AG04449 (cell line): Measurements from ENCODE around the gene MRPL21.

Experiments used
- CTCF ChIA-PET: fragments of 350-600 bp; formaldehyde crosslinking; extraction: SDS; loops from one replicate; lab custom pipeline; 2021; ENCODE audit warnings: antibody characterized with exemption; lab: Yijun Ruan, JAX
- POLR2A ChIA-PET: fragments of 400-600, 350-600 bp; formaldehyde crosslinking; extraction: SDS; loops from one replicate; lab custom pipeline; 2020; ENCODE audit warnings: antibody characterized with exemption, inconsistent platforms; lab: Yijun Ruan, JAX
- DNase-seq: peaks from one replicate; pipeline ENCODE4 v3.0.0-alpha.2; 2010; ENCODE audit warnings: low read depth, low spot score
- H3K4me3 ChIP-seq: 2 replicates; pipeline ENCODE4 v1.5.1; 2011; ENCODE audit warnings: low read depth, mild to moderate bottlenecking, control low read depth, low read length
- CTCF ChIP-seq: IDR thresholded peaks from one replicate; pipeline ENCODE4 v1.5.1; 2011; ENCODE audit warnings: mild to moderate bottlenecking, moderate library complexity, low read length, control low read depth, inconsistent platforms; ENCODE audit not compliant: insufficient read depth; ENCODE audit errors: missing control alignments

The MRPL21 gene

DNA sequence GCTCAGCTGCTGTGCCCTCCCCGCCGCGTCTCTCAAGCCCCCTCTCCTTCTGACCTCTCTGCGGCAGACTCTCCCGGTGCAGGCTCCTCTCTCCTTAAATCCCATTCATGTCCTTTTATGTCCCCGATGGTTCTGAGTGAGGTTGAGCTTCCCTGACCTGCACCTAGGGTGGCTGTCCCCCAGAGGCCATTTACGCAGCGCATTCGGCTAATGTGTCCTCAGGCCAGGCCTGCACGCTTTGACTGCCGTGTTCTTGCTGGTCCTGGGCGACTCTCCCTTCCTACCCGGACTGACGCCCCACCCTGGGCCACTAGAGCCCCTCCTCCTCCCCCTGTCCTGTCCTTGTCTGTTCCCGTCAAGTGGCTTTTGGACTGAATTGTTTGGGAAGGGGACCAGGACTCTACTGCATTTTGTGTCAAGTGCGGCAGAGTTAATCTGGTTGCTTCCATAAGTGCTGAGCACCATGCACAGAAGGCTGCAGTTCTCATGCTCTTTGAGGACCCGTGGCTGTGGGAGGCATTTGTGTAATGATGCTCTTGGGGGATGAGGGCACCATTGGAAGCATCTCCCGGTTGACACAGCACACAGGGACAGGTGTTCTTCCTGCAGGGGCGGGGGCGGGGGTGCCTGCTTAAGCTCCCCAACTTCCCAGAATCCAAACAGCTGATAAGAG is 37.2 kb upstream of the MRPL21 start:
- ChIA-PET POLR2A (no interaction called here), CTCF (interaction anchor here (1.4 kb wide), 1 partner anchor 29 kb away, joined by 3 read pairs; no protein-coding TSS in a partner anchor)
- DNase-seq = no peak
- TF ChIP-seq CTCF = no peak
- no peak overlapping the region for H3K4me3 ChIP-seq

DNA sequence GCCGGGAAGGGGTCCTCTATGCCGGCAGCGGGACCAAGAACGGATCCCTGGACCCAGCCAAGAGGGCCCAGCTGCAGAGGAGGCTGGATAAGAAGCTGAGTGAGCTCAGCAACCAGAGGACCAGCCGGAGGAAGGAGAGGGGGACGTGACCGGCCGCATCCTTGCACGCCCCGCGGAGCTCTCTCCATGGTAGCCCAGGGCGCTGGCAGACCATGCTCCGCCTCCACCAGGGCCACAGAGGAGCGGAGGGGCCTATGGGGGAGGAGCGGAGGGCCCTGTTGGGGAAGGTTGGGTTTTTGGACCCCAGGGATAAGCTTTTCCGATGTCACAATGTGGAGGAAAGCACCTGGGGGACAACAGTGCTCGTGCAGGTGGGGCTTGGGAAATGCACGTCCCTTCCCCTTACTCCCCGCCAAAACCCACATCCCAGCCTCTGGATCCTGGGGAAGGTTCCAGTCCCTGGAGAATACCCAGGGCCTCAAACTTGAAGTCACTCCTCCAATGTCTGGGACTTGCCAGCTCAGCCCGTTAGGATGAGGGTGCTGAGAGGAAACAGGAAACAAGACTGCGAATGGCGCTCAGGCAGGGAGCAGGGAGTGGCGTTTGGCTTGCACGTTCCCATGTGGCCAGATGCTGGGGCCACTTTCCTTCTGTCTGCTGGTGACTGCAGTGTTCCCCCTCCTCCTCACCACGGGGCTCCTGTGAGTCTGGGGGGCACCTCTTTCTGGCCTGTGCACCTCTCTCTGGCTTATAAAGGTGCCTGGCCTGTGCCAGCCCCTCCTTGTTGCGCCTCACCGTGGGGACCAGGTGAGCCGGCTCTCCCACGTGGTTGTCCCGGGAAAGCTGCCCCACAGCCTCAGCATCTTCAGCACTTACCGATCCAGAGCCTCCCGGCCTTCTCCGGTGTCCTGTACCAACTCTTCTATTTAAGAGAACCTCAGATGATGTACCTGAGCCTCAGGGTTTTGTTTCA is 36.2 kb upstream of the MRPL21 start:
- no peak for DNase-seq
- CTCF ChIA-PET = no interaction called here
- no peak overlapping the region for H3K4me3 ChIP-seq
- POLR2A ChIA-PET = no interaction called here
- TF ChIP-seq CTCF = no peak

GRCh38 chr11:68938816-68939582 is 35.4 kb upstream of the MRPL21 start:
- TF ChIP-seq CTCF = no peak
- DNase-seq = no peak
- ChIA-PET CTCF (no interaction called here), POLR2A (no interaction called here)
- no peak overlapping the region for H3K4me3 ChIP-seq

- CTCF ChIA-PET = no interaction called here
- no peak for DNase-seq
- POLR2A ChIA-PET = no interaction called here
- no peak for TF ChIP-seq CTCF
- no peak overlapping the region for H3K4me3 ChIP-seq
Measured at GRCh38 chr11:68938088-68938487, 34.5 kb upstream of the MRPL21 start.

- H3K4me3 ChIP-seq = no peak overlapping the region
- CTCF ChIA-PET = no interaction called here
- no peak for DNase-seq
- TF ChIP-seq CTCF = no peak
- POLR2A ChIA-PET = no interaction called here
Measured at GRCh38 chr11:68936676-68937620, 33.3 kb upstream of the MRPL21 start.
